Measurements from ENCODE around the gene ENTR1. TPM values are rescaled to one million over a fixed set of nuclear protein-coding genes. Genes with fewer than 3 reads are reported as not detected.

Gene ENTR1
- polyA plus RNA-seq, 3 donors: 45.2 to 55.1 (median 54.5) TPM

DNA sequence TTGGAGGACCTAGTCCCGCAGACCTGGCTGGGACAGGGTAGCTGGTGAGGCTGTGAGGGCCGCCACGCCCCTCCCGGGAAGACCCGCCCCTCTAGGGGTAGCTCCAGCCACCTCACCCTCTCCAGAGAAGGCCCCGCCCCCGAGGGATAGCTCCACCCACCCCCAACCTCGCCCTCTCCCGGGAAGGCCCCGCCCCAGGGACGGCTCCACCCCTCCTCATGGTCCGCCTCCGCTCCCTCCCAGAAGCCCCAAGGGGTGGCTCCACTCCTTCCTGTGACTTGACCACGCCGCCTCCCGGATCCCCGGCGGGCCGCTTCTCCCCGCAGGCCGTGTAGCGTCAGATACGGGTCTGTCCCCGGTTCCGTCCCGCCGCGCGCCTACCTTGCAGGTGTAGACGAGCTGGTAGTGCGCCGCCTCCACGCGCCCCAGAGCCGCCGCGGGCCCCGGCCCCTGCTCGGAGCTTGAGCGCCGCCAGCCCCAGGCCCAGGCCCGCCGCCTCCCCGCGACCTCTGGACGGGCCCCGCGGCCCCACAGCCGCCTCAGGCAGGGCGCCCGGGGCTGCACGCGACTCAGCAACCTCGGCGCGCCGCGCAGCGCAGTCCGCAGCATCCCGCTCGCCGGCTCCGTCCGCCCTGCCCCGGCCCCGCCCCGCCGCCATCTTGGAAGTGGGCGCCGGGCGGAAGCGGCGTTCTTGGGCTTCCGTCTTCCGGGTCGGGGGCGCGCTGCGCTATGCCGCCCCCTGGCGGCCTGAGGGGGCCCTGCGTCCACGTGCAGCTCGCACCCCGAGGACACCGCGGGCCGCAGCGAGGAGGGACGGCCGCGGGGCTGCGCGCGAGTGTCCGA, 47.1 kb downstream of the ENTR1 start, which contains the start of gene DNLZ:
TSS of gene DNLZ (minus strand) at position 639 of the 843 bp plus-strand sequence. CDS start at position 609, 30 bp downstream.
- peak; percentile 91 for DNase-seq

DNA sequence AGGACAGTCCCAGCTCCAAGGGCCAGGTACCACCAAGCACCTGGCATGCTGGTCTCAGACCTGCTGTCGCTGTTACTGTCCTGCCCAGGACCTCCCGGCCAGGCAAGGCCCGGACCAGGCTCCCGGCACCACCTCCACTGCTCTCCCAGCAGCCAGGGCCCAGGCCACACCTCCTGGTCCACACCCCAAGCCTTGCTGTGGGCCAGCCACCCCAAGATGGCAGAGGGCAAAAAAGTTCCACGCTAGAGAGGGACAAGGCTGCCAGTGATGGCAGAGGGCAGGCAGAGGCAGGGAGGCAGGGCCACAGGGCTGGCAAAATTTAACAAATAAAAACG, 48.0 kb downstream of the ENTR1 start:
- no peak for DNase-seq

DNA sequence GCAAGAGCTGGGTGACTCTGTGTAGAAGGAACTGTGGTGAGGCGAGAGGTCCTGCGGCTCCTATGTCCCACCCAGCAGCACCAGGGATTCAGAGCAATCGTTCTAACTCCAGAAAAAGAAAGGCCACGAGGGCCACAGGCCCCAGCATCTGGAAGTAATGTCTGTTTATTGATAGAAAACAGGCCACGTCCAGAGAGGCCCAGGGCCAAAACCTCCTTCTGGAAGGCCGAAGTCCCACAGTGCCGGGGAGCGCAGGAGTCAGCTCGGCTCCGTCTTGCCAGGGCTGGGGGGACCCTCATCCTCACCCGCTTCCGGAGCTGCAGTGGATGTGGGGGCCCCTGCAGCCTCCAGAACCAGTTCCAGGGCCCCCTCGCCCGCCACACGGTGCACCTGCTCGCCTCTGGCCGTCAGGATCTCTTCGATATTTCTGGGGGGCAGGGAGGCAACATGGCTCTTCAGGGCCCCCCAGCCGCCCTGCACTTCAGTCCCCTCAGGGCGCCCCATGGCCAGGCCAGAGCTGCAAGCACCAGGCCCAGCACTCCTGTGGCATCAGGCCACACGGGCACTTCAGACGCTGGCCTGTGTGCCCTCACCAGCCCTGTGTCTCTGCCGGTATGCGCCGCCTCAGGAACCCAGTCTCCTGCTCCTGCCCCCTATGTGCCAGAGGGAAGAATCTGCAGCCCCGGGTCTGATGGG, 48.5 kb downstream of the ENTR1 start:
- DNase-seq: no peak

DNA sequence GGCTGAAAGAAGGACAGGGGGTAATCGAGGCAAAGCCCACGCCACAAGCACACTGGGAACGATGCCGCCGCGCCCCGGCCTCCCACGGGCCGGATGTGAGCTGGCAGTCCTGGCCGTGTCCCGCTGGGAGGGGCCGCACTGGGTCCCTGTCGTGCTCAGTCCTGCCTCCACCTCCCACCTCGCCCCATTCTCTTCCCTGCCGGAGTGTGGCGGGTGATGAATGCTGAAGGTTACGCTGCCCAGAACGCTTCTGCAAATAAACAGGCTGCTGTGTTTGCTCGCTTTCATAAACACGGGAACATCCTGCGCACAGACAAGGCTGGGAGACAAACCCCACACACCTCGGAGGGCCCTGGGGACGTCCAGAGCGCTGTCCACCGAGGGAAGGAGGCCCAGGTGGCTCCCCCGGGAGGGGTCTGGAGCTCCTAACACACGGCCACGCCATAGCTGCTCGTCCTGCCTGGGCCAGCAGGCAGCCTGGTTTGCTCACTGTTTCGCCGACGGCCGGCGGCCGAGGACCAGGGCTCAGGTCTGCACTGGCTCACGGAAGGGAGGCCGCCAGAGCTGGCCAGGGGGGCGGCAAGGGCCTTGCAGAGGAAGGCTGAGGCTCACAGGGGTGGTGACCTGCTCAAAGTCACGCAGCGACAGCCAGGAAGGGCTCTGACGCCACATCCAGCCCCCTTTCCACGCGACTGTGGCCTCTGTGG, 49.2 kb downstream of the ENTR1 start:
- no peak for DNase-seq

DNA sequence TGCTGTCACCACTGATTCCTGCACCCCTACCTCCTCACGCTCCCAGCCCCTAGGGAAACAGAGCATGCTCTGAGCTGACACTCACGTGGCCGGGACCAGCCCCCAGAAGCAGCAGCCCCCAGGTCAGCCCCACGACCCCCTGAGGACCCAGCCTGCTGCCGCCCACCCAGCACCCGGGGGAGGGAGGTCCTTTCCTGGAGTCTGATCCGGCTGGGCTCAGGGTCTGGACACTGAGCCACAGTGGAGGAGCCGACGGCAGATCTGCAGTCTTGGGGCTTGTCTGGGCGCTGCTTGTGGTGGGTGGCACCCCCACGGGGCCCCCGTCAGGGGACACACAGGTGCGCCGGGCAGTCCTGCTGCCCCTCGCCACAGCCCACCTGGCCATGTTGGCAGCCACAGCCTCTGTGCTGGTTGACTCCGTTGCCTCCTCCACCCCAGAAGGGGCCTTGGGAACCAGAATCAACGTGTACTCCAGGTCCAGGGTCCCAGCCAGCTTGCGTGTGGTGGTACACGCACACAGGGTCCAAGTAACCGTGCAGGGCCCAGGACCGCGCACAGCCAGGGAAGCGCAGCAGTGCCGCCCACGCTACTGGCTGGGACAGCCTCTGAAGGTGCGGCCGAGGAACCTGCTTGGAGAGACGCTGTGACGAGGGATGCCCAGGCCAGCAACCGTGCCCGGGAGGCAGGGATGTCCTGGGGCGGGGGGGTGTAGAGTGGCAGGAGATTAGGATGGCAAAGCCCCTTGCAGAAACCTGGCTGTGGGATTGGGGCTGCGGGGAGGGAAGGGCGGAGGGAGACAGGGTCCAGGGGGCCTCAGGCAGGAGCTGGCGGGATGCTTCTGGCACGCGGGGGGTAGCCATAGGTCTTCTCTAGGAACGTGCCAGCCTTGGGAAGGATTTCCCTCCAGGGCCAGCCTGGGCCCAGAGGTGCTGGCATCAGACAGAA, 50.4 kb downstream of the ENTR1 start:
- no peak for DNase-seq

DNA sequence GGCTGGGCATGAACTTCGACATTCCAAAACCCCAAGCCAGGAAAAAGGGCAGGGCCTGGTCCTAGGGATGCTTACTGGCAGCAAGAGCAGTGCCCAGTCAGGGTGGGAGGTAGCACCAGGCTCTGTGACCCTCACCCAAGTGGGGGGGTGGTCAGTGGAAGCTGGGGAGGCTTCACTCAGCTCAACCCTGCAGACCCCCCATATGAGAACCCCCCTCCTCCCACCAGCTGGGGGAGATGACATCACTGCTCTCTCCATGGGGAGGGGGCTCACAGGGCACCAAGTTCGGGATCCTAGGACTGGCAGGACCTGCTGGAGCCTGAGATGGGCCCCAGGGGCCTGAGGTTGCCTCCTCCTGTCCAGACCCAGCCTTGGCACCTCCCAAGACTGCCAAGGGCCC, 51.5 kb downstream of the ENTR1 start:
- DNase-seq: no peak

DNA sequence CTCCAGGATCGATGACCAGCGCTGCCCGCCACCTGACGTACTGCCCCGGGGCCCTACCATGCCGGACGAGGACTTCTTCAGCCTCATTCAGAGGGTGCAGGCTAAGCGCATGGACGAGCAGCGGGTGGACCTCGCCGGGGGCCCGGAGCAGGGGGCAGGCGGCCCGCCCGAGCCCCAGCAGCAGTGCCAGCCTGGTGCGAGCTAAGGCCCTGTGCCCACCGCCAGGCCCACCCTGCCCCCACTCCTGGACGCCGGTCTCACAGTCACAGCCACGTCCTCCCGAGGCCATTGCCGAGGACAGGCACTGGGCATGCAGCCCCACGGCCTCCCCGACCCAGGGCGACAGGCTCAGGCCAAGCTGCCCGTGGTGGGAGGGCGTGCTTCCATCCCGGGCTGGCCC, 52.4 kb downstream of the ENTR1 start:
- no peak for DNase-seq

DNA sequence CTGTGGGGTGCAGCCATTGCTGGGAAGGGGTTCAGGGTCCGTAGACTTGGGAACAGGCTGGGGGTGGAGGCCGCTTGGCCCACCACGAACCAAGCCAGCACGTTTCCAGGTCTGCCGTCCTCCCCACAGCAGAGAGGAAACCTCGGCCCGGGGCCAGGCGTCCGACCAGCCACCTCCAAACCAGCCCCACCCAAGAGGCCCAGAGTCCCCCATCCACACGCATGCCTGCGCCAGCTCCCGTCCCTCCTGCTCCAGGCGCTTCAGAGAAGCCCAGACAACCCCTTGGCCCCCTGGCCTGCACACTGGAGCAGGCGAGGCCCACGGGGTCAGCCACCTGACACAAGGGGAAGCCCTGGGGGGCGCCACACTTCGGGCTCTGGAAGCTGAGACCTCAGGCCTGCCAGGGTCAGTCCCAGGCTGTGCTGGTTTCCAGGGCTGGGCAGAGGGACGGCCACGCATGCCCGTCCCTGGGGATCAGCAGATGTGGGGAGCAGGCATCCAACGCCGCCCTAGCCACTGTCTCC, 53.1 kb downstream of the ENTR1 start:
- no peak for DNase-seq

DNA sequence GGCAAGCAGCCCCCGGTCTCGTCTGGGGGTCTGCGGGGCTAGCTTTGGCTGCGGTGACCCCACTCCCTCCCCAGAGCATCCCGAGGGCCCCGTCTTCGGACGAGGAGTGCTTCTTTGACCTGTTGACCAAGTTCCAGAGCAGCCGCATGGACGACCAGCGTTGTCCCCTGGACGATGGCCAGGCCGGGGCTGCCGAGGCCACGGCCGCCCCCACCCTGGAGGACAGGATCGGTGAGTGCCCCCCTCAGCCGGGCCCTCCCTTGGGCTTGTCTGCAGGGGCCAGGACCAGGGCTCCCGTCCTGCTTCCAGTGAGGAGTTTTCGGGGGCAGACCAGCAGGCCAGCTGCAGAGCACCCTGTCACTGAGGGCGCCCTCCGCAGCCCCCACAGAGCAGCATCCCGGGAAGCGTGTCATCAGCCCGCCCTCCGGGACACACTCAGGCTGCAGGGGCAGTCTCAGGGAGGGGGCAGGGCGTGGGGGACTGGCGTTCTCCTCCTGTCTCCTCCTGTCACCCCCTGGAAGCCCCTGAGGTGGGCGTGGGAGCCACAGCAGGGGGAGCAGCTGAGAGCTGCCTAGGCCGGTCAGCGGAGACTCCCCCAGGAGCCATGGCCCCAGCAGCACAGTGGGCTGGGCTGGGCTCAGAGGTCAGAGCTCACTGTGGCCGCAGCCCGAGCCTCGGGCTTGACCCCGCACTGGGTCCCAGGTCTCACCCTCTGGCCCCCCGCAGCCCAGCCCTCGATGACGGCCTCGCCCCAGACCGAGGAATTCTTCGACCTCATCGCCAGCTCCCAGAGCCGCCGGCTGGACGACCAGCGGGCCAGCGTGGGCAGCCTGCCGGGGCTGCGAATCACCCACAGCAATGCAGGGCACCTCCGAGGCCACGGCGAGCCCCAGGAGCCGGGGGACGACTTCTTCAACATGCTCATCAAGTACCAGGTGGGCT, 54.5 kb downstream of the ENTR1 start:
- DNase-seq: no peak

DNA sequence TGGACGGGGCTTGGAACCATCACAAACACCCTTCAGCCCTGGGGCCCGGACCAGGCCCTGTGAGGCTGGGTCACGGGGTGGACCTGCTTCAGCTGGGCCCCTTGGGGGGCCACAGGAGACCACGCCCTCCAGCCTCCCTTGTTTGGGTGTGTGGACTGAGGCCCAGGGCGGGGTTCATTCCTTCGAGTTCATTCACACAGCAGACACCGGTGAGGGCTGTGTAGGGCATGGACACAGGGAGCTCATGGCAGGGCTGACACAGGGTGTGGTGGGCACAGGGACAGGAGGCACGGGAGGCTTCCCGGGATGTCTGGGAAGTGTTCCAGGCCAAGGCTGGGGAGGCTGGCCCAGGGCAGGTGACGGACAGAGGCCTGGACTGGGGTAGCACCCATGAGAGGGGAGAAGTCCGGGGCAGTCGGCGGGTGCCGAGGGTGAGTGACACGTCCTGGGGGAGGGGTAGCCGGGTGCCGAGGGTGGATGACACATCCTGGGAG, 55.8 kb downstream of the ENTR1 start:
- no peak for DNase-seq

DNA sequence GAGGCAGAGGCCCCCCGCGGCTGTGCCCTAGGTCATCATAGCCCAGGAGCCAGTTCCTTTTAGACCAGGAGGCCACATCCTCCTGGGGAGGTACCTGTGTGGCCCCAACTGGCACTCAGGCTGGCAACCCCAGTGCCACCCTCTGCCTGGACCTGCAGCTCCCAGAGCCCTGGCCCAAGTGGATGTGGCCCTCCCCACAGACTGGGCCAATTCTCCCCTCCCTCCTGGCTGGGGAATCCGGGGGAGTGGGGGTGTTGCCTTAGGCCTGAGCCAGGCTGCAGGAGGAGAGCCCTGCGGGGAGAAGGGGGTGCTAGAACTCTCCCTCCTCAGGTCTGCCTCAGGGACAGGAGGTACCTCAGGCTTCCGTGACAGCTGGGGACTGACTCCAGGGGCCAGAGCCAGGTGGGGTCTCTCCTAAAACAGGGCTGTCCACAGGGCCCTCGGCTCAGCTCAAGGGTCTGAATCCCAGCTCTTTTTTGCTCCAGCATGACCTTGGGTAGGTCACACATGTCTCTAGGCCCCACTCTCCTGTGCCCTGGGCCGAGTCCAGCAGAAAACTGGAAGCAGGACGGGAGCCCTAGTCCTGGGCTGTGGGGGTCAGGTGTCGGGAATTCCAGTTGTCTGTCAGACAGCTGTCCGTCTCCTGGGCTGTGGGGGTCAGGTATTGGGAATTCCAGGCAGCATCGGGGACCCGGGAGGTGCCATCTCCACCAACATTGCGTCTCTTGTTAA, 56.5 kb downstream of the ENTR1 start:
- no peak for DNase-seq

DNA sequence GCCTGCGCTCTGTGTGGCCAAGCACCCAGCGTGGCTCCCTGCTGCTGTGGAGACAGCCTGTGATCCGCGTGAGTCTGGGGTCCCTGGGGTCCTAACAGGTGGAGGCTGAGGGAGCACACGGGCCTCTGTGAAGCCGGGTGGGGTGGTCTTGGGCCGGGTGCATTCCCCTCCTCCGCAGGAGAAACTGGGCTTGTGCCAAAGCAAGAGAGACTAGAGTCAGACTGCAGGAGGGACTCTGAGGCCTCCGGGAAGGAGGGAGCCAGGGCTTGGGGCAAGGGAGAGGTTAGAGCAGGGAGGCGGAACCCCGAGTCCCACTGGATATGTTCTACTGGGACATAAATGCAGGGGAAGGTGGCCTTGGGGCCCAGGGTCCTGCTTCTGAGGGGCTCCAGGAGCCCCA, 57.3 kb downstream of the ENTR1 start:
- DNase-seq: no peak

DNA sequence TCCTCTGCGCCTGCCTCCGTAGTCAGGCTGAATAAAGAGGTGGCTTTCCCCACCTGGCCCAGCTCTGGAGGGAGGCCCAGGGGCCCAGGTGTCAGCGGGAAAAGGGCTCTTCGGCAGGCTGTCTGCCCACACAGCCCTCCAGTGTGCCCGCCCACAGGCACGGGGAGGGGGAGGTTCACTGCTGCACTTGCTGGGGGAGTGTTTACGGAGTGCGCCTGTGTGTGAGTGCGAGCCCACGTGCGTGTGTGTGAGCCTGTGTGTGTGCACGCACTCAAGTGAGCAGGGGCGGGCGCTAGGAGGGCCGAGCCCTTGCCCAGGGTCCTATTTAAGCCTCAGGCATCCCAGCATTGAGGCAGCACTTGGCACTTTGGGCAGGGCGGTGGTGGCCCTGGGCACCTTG, 57.7 kb downstream of the ENTR1 start:
- DNase-seq: no peak

Other genes with a start within 250 kb of the ENTR1 start
- gene LHX3, start 205.5 kb downstream of the ENTR1 start, polyA plus RNA-seq (ENCODE audit: insufficient read length in 3 of 3): not detected
- gene QSOX2, start 164.8 kb downstream of the ENTR1 start, polyA plus RNA-seq (ENCODE audit: insufficient read length in 3 of 3): 10 to 100 TPM; 17.4 to 19.2 (median 18.8) TPM
- gene CCDC187, start 106.5 kb downstream of the ENTR1 start, polyA plus RNA-seq (ENCODE audit: insufficient read length in 3 of 3): 1 to 10 TPM; 2.7 to 4.6 (median 3.6) TPM
- gene GPSM1, start 83.1 kb downstream of the ENTR1 start, polyA plus RNA-seq (ENCODE audit: insufficient read length in 3 of 3): 10 to 100 TPM; 41.2 to 59.6 (median 46.7) TPM
- 10 to 100 TPM in 2 of 3 donors, 1 to 10 TPM in 1; 5.9 to 21.2 (median 17.2) TPM for gene DNLZ, start 46.9 kb downstream of the ENTR1 start, polyA plus RNA-seq (ENCODE audit: insufficient read length in 3 of 3)
- 1 to 10 TPM; 1.9 to 2.8 (median 2.1) TPM for gene CARD9, start 36.9 kb downstream of the ENTR1 start, polyA plus RNA-seq (ENCODE audit: insufficient read length in 3 of 3)
- 10 to 100 TPM; 12.4 to 15.1 (median 13.7) TPM for gene SNAPC4, start 10.4 kb downstream of the ENTR1 start, polyA plus RNA-seq (ENCODE audit: insufficient read length in 3 of 3)
- gene PMPCA, start within 50 bp of the ENTR1 start, polyA plus RNA-seq (ENCODE audit: insufficient read length in 3 of 3): 10 to 100 TPM; 57.9 to 76.6 (median 60.2) TPM
- gene INPP5E, start 29.2 kb upstream of the ENTR1 start, polyA plus RNA-seq (ENCODE audit: insufficient read length in 3 of 3): 10 to 100 TPM; 15.6 to 18.5 (median 17.7) TPM
- 10 to 100 TPM; 64.6 to 70.4 (median 68.1) TPM for gene SEC16A, start 72.4 kb upstream of the ENTR1 start, polyA plus RNA-seq (ENCODE audit: insufficient read length in 3 of 3)
- 10 to 100 TPM; 36.9 to 41.8 (median 40.9) TPM for gene NOTCH1, start 135.4 kb upstream of the ENTR1 start, polyA plus RNA-seq (ENCODE audit: insufficient read length in 3 of 3)